COR-L47 (cell line): ENCODE results near the gene ITSN1.

Source experiments
- DNase-seq: peaks from one replicate; lab custom pipeline; 2025; lab: John Stamatoyannopoulos, UW

ITSN1 gene

DNA sequence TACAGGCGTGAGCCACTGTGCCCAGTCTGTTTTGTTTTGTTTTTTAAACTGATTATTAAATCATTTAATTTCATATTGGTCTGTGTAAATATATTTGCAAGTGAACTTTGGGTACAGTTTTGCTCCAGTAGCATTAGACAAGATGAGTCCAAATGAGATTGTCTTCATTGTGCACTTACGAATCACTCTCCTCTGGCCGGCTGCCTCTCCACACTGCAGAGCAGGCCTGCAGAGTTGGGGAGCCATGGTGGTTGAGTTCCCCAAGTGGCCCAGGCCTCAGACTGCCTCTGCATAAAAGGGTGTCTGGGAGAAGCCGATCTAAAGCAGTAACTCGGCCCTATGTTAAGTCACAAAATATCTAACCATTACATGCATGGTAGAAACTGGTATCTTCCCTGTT is 198.5 kb downstream of the ITSN1 start:
- DNase-seq, result no peak

GRCh38 chr21:33841561-33841960 is 199.3 kb downstream of the ITSN1 start:
- no peak for DNase-seq

- no peak for DNase-seq
Measured at GRCh38 chr21:33843216-33843615, 200.9 kb downstream of the ITSN1 start.

DNA sequence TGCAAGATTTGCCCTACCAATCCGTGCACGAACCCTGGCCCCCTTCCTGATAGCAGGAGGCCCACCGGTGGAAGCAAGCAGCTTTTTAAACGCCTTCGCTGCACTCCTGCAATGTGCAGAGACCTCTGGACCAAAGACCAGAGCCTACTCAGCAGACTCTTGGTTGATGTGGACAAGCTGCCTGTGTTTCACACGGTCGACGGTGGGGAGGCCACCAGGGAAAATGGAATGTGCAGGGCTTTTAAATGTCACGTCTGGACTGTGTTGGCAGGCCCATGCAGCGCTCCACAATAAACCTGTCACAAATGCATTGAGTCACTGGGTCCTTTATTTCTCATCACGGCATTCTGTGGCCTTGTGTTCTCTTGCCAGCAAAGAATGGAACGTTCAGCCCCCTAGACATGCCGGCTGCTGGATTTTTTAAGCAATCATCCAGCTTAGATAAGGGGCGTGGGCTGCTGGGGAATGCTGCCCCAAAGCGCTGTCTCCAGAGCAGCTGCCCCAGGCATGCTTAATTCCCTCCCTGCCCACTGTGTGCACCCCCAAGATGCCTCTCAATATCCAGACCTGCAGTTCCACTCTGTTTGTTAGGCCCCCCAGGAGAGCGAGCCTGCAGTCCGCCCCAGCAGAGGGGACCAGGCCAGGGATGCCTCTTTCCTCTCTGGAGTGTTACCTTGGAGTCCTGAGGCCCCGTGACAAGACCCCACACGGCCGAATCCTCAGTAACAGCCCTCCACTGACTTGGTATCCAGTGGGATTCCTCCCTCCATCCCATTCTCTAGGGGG is 202.0 kb downstream of the ITSN1 start:
- no peak for DNase-seq

DNA sequence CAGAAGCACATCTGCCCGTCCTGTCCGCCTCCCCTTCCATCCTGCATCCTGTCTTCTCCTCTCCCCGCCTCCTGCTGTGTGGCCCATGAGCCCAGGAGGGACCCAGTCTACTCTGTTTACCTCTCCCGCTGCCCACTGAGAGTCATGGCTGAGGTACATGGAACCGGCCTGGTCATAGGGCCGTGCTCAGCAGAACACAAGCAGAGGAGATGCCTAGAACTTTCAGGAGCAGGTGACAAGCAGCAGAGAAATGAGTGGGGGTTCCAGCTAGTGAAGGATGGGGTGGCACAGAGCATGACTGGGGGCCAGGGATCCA is 202.5 kb downstream of the ITSN1 start:
- DNase-seq, result no peak

DNA sequence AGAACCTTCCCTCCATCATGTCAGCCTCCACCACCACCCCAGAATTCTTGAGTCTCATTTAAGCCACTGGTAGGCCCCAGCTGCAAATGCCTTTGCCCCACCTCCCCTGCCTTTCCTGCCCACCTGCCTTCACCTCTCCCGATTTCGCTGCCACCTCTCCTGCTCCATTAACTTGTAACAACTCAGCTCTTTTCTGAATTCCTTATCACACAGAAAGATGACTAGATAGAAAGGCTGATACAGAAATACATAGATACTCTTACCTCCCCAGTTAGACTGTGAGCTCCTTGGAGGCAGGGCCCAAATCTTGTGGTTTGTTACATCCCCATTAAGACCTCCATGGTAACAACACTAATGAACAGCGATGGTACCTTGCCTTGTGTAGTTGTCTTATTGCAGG is 203.8 kb downstream of the ITSN1 start:
- no peak for DNase-seq

DNA sequence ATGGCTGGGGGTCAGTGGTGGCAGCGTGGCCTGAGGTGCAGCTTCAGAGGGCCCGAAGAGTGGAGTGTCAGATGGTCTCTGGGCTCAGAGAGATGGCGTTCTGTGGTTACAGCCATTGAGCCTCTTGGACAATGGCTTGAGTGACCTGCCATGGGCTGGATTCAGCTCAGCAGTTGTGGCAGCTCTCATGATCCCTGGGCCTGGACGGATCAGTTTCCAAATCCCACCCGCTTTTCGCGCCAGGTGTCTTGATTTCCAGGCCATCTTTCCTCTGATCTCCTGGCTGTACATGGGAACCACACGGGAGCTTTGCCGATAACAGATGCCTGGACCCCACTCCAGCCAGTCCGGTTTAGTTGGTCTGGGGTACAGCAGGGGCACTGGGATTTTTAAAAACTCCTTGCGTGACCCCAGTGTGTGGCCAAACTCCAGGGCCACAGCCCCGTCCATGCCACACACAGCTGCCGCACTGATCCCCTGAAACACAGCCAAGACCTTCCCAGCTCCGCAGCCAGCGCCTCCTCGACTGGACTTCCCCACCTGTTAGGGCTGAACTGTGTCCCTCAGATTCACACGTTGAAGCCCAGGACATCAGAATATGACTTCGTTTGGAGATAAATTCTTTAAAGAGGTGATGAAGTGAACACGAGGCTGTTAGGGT is 205.4 kb downstream of the ITSN1 start:
- DNase-seq, result no peak

DNA sequence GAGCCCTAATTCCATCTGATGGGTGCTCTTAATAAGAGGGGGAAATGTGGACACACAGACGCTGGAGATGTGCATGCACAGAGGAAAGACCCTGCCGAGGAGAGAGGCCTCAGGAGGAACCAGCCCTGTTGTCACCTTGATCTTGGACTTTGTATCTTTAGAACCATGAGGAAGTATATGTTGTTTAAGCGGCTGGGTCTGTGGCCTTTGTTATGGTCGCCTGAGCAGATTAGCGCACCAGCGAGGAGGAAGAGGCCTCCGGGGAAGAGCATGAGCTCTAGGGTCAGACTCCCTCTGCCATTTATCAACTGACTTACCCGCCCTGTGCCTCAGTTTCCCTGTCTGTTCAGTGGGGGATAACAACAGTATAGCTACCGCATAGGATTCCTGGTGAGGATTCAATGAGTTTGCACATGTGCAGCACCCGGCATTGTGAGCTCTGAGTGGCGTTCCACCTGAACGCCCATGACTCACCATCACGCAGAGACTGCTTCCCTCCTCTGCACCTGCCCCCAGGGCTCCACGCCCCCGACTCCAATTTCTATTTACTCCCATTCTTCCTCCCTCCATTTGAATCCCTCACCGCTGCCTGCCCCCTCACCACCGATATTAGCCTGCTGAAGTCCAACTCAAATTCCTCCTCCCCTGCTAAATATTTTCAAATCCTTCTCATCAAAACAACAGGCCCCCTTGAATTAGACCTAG is 206.1 kb downstream of the ITSN1 start:
- DNase-seq, result peak; percentile 12

DNA sequence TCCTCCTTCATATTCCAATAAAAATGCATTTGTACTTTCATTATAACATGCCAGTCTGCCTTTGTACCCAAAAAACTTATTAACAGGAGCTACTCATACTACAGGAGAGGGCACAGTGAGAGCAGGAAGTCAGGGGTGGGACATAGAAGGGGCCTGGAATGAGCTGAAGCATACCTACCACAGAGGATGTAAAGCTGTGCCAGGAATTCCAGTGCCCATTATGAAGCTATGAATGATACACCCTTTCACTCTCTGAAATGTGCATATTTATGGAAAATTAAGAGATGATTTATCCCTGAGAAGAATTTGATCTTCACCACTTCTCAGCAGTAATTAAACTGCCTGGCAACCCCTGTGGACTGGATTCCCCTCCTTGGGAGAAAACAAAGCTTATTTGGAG is 207.5 kb downstream of the ITSN1 start:
- DNase-seq, result no peak

DNA sequence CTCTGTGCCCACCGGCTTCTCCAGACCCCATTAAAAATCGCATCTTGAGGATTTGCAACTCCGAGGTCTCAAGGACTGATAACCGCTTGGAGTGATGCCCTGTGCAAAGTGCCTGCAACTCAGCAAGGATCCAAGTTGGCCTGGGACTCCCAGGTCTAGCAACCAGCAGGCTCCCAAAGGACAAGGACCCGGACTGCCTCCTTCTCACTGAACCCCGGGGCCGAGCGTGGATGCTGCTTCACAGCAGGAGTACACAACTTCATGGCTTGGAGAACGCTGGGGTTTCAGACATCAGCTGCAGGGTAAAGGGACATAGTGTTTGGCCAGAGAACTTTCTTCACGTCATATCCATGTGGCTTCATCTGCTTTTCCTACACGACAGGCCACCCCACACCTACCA is 208.1 kb downstream of the ITSN1 start:
- no peak for DNase-seq

DNA sequence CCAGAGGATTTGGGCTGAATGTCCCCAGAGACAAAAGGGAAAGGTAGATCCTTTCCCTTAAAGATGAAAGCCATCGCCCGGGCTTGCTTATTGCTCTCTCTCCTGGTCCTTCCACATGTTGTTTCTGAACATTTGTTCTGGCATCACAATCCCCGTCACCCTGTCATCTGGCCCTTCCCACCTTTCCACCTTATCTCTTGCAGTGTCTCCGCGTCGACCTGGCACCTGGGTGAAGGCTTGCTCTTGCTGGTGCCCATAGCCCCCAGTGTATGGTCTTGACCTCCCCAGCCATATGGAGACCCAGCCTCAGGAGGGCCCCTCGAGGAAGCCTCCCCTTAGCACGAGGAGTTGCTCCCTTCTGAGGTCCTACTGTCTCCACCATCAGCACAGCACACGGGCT is 208.7 kb downstream of the ITSN1 start:
- DNase-seq, result no peak

GRCh38 chr21:33852485-33852884 is 210.2 kb downstream of the ITSN1 start:
- no peak for DNase-seq

GRCh38 chr21:33854604-33855003 is 212.3 kb downstream of the ITSN1 start:
- DNase-seq, result no peak

DNA sequence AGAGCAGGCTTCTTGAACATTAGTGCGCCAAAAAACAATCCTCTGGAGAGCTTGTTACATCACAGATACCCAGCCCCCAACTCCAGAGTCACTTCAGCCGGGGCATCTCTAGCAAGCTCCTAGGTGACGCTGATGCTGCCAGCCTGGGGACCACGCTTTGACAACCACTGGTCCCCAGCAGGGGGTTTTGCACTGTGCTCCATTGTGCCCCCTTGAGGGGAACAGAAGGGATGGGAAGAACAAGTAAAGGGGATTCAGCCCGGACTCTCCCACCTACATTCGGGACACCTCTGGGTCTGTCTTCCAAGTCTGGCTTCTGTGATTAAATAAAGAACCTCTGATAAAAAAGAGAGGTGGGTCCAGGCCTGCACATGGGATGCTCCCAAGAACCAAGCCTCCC is 212.9 kb downstream of the ITSN1 start:
- DNase-seq, result no peak

DNA sequence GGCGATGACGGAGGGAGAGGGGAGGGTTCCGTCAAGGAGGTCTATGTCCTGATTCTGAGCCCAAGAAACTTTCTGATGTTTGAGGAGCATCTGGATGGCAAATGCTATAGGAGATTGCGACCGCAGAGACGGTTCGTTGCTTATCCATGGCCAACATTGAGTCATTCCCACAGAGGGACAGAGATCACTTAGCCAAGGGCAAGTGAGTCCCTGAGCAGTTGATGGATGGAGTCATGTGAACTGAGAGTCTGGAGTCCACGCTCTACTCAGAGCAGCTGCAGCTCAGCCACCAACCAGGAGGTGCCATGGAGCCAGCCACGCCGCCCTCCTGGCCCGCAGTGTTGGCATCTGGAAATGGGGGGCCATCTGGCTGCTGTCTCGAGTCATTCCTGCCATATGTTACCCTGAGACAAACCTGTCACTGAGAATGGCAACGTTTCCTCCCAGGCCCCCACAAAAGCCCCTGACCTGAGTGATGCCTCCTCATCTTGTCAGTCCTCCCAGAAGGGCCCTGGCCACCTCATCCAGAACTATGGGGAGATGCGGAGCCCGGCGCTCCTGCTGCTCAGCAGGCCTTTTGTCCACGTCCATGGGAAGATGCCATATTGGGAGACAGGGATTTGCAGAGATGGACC is 214.7 kb downstream of the ITSN1 start:
- DNase-seq, result no peak

DNA sequence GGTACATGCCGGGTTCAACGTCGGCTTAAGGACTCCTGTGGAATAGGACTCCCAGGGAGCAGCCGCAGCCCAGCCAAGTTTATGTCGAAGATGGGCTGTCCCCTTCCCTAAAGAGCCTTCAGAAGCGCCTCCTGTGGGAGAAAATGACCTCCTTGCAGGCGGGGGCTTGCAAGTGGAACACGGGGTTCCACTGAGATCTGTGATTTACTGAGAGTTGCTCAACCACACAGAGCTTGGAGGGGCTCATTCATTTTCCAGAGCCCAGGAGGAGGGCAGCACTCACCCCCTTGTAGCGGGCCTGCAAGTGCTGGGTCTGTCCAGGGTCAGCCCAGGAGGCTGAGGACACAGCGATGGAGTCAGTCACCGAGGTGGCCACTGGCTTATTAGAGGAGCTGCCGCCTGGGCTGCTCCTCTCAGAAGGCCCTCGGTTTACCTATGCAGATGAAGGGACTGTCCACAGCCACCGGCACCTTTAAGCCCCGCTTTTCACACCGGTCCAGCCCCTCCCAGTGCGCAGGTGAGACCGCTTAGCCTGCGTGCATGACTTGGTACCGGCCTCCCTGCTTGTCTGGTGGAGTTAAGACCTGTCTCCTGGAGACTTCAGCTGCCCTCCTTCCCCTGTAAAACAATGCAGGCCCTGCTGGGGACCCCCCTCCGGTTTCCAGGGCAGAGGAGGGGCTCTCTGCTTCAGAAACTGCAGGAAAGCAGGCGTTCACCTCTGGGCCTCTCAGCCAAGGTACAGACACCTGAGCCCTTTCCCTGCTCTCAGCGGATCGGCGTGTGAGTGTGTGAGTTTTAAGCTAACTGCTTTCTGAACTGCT is 215.8 kb downstream of the ITSN1 start:
- DNase-seq, result no peak

- no peak for DNase-seq
Measured at GRCh38 chr21:33858667-33859372, 216.5 kb downstream of the ITSN1 start.

DNA sequence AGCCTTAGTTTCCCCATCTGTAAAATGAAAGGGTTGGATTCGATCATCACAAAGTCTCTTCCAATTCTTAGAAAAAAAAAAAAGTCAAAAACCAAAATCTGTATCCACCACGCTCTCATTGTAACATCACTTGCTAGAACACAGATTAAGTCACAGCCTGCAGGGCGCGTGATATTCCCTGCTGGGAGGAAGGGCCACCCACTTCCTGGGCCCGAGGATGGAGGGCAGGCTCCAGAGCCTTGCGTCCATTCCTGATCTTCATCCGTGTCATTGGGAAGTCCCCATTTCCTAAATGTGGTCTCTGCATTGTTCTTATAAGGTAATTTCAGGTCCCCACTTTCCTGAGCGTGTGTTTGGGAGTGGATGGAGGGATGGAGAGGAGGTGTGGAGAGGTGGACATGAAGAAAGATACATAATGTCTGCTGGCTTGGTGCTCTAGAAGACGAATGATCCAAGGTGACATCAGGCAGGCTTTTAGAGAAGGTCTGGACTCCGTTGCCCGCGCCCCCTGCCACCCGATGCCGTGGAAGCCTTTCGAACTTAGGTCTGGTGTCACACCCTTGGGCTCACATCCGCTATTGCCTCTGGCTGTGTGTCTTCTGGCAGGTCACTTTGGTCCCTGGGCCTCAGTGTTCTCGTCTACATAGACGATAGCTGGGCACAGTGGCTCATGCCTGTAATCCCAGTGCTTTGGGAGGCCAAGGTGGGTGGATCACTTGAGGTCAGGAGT is 217.2 kb downstream of the ITSN1 start:
- DNase-seq, result no peak

DNA sequence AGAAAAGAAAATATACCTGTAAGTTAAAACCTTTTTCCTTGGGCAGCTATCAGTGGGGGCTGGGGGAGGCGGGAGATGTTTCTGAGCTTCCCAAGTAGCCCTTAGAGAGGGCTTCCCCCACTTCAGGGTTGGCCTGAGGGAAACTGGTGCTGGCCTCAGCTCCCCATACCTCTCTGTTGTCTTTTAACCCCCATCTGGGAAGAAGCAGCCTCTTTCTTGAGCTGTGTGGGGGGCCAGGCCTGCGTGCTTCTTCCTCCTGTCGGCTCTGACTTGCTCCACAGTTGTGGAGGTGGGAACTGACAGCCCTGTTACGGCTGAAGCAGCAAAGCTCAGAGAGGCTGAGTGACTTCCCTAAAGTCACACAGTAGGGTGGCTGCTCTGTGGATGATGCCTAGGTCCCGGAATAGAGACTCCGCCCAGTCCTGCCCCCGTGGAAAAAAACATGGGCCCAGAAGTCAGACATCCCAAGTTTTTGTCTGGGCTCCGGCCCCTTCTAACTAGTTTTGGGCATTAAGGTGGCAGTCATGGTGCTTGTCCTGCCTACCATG is 218.1 kb downstream of the ITSN1 start:
- DNase-seq, result no peak

GRCh38 chr21:33861125-33861524 is 218.8 kb downstream of the ITSN1 start:
- no peak for DNase-seq
